OCI-LY1 (cell line): ENCODE measurements around the gene OR51G2.

Source experiments
- EZH2 ChIP-seq: fragments of 200-600 bp; sonication (generic), shearing (Covaris generic); IDR thresholded peaks from 2 replicates; pipeline ENCODE4 v1.8.0; 2017; ENCODE audit warnings: borderline replicate concordance, mixed run types, mild to moderate bottlenecking, antibody characterized with exemption, low read length, moderate library complexity, mixed read lengths
- TF ChIP-seq, protein P1 (sequence below): fragments of 200-600 bp; sonication (generic), shearing (Covaris generic); IDR thresholded peaks from 2 replicates; pipeline ENCODE4 v1.5.1; 2017; ENCODE audit warnings: mild to moderate bottlenecking, antibody characterized with exemption, low read length, moderate library complexity, mixed read lengths

GRCh38 chr11:4890279-4890678 is 28.9 kb downstream of the OR51G2 start:
- TF ChIP-seq, protein P1, sequence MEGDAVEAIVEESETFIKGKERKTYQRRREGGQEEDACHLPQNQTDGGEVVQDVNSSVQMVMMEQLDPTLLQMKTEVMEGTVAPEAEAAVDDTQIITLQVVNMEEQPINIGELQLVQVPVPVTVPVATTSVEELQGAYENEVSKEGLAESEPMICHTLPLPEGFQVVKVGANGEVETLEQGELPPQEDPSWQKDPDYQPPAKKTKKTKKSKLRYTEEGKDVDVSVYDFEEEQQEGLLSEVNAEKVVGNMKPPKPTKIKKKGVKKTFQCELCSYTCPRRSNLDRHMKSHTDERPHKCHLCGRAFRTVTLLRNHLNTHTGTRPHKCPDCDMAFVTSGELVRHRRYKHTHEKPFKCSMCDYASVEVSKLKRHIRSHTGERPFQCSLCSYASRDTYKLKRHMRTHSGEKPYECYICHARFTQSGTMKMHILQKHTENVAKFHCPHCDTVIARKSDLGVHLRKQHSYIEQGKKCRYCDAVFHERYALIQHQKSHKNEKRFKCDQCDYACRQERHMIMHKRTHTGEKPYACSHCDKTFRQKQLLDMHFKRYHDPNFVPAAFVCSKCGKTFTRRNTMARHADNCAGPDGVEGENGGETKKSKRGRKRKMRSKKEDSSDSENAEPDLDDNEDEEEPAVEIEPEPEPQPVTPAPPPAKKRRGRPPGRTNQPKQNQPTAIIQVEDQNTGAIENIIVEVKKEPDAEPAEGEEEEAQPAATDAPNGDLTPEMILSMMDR = no peak
- no peak for TF ChIP-seq EZH2
